GM18519 (cell line): Measurements from ENCODE around the gene CDHR3.

Experiments
- ATAC-seq: cut with Tn5 transposase; IDR thresholded peaks from one replicate; pipeline ENCODE4 v1.9.1; 2021; ENCODE audit warnings: mild to moderate bottlenecking, moderate library complexity; ENCODE audit not compliant: unreplicated experiment, low FRiP score

CDHR3 gene

DNA sequence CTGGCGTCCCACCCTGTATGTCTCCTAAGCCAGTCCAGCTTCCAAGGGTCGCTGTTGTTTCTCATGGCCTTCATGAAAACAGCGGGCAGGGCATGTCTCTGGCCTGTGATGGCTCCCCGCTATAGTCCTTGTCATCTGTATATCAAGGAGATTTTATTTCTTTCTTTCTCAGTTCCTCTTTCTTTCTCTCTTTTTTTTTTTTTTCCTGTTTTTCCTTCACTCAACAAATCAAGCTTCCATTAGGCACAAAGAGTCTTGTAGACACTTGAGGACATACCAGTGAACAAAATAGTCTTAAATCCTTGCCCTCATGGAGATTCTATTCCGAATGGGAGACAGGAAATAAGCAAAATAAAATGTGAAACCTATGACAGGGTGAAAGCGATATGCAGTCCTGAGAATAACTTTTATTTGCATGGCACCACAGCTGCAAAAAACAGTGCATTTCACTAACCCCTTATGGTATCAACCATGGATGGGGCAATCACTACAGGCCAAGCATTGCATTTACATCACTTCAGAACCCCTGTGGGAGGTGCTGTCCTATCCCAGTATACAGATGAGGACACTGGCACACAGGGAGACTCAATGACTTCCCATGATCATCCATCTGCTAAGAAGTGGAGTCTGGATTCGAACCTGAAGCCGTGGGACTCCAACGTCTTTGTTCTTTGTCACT lies 98.4 kb downstream of the CDHR3 start:
- ATAC-seq, result no peak

DNA sequence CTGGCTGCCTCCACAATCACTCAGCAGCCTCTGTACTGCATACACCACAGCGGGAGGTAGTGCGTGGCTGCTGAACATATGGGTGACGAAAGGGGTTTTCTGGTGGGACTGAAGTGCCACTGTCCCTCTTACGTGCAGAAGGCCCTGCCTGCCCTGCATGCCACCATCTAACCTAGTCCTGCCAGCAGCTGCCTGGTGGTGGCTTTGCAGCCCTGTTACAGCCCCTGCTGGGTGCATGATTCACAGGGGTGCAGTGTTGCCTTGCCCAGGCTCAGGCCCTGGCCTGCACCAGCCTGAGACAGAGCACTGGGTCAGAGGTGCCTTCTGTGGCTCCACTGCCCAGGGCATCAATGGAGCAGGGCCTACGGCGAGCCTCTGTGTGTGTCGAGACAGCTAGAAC lies 98.9 kb downstream of the CDHR3 start:
- no peak for ATAC-seq

DNA sequence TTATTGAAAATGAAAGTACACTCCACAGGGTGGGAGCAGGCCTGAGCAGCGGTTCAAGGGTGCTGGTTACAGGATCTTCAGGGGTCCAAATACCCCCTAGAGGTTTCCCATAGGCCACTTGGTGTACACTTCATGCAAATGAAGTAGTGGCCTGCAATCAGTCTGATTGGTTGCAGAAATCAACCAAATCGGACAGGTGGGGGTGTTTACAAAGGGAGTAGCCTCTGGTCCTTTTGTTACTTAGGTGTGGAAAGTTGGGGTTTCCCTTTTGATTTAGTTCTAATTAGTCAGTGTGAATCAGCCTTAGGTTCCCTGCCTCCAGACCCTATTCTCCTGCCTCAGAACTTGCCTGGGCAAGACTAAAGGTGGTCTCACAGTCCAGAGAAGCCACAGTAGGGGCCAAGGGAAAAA lies 99.5 kb downstream of the CDHR3 start:
- ATAC-seq, result no peak

DNA sequence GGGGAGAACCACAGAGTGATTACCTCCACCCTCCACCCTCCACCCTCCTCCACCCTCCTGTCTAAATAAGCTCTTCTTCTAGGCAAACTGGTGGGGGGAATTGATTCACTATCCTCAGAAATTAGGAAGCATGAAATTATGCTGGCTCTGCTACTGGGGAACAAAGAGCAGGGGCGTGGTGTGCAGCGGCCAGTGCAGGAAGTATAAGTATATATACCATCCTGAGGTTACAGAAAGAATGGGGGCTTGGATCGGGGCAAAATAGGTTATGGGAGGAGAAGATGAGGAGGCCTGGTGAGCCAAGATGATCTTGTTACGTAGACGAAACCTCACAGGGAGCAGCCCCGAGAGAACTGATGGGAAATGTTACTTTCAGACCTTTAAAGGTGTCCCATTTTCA lies 100.0 kb downstream of the CDHR3 start:
- no peak for ATAC-seq

DNA sequence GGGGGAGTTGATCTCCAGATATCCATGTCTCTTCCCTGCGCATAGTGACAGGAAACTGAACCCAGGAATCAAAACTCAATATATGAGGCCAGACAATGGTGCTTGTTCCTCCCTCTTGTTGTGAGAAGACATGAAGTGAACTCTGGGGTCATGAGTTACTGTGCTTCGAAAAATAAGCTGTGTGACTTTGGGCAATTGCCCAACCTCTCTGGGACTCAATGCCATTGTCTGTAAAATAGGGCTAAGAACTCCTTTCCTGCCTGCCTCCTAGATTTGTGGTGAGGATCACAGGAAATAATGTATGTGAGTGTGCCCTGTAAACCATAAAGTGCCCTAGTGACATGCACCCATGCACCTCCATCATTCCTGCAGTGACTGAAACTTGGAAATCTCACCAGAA lies 100.6 kb downstream of the CDHR3 start:
- no peak for ATAC-seq

DNA sequence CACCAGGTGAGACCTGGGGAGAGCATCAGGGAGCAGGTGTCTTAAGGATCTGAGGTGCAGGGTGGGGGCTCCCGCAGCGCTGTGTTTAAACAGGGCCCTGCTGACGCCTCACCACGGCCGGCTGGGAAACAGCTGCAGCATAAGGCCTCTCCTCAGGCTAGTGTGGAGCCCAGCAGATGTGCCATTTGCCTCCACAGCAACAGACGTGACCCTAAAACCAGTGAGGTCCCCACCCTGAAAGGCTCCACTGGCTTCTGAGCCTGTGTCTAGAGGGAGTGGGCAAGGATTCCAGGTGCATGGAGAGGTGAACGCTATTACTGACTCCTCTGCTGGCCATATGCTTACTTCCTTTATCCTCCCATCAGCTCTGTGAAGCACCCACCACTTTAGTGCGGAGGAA lies 101.3 kb downstream of the CDHR3 start:
- ATAC-seq, result no peak

DNA sequence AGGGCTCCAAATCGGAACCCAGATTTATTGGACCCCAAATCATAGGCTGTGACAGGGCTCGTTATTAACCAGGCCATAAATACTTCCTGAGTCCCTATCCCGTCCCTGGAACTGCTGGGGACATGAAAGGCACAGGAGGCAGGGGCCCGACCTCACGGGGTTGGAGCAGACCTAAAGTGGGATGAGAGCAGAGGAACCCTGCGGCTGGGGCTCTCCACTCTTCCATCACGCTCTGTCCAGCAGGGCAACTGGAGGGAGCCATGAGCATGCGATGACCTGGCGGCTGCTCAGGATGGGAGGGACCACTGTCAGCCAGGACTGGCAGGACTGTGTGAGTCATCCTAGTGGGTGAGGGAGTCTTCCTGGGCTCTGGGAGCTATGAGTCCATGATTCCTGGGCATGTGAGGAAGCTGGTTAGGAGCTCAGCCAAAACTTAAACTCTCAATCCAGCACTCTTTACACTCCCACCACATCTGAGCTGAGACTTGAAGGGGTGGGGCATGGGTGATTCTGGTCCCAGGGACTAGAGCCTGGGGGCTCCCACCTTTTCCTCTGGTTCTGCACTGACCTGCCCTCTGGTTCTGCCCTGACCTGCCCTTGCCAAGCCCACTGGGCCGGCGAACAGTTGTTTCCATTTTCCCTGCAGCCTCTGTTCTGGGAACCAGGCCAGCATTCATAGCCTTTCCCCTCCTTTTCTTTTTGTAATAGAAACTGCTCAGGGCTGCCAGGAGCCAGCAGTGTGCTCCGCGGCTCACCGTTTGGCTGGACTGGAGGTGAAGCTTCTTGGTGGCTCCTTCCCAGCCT lies 101.9 kb downstream of the CDHR3 start:
- ATAC-seq, result no peak

DNA sequence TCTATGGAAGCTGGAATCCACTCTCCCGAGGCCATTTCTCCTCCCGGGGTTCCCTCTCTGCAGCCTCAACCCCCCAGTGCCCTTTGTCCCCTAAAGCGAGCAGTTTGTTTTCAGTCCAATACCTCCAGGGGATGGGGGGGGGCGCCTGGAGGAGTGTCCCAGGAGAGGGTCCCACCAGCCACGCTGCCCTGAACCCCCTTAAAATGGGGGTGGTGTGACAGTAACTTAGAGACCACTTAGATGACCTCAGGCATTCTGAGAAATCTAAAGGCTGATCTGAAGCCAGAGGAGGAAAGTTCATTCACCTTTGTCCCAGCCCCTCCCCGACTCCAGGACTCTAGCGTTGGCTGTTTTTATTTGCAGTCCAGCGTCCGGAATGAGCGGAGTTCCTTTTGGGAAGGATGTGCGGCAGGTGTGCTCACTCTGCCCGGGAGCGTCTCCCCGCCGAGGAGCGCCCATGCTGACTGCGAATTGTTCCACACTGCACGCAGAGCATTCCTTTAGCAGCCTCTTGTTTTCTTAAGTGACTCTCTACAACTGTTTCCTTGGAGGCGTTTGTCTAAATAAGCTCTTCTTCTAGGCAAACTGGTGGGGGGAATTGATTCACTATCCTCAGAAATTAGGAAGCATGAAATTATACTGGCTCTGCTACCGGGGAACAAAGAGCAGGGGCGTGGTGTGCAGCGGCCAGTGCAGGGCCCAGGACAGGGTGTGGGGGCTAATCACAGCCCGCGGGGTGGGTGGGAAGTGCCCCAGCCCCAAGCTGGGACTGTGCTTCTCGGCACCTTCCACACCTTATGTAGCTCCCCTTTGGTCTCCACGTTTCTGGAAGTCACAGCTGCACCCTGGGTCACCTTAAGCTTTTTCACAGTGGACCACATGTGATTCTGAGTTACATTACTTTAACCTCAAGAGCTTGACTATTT lies 102.8 kb downstream of the CDHR3 start:
- ATAC-seq, result no peak

DNA sequence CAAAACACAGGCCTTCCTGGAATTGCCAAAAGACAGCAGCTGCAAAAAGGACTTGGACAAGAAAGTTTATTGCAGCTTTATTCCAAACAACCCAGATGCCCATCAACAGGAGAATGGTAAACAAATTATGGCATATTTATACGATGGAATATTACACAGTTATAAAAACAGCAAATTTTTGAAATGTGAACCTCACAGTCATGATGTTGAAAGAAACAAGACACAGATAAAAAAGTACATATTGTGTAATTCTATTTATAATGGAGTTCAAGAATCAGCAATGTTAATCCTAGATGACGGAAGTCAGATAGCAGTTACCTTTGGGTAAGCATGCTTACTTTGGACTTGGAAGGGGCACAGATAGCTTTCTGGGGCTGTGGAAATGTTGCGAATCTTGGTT lies 104.6 kb downstream of the CDHR3 start:
- no peak for ATAC-seq

DNA sequence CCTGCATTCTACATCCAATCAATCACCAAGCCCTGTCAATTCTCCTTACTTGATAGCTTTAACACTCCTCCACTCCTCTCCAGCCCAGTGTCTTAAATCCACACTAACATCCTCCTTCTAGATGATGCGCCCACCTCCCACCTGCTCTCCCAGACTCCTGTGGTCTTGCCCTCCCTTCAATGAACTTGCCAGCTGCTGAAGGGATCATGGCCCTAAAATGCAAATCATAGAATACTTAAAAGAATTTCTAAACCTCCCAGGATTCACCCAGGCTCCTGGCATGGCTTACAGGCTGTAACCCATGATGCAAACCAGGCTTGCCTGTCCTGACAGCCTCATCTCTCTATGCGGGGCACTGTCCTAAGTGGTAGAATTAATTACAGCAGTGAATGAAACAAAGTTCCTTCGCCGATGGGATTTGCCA lies 105.5 kb downstream of the CDHR3 start:
- ATAC-seq, result no peak

DNA sequence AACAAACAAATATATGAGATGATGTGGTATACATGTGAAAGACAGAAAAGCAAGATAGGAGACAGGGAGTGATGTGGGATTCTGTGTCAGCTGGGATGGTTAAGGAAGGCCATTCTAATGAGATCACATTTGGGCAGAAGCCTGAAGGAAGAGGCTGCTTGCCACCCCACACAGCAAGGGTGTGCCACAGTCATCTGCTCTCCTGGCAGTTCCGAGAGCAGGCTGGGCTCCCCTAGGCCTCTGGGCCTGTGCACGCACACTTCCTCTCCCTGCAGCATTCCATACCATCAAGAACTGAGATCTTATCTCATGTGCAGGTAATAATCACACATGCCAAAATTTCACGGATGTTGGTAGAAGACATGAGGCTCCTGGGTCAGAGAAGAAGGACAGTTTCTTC lies 105.9 kb downstream of the CDHR3 start:
- ATAC-seq, result no peak

DNA sequence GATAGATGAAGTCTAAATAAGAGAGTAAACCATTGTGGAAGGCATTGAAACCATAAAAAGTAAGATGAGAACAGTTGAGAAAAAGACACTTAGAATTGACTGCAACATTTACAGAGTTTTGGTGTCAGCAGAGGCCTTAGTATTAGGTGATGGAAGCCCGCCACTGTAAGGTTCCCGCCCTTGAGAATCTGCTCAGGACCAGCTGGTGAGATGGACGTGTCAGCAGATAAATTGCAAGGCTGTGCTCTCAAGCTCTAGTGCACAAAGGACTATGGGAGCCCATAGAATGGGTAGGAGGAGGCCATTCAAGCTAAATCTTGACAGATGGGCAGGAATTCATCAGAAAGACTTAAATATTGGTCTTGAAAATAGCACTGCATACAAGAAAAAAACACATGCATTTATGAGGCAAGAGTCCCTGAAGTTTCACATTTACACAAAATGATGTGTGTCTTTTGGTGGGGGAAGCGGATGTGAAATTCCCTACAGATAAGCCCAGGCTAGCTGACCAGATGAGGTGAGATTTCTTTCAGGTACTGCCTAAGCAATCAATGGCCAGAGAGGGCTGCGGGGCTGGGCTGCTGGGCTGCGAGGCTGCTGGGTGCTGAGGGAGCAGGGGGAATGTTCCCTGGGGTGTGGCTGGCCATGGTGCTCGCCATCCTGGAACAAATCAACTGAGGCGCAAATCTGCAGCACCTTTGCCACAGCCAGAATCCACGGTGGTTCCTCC lies 106.6 kb downstream of the CDHR3 start:
- ATAC-seq, result no peak

DNA sequence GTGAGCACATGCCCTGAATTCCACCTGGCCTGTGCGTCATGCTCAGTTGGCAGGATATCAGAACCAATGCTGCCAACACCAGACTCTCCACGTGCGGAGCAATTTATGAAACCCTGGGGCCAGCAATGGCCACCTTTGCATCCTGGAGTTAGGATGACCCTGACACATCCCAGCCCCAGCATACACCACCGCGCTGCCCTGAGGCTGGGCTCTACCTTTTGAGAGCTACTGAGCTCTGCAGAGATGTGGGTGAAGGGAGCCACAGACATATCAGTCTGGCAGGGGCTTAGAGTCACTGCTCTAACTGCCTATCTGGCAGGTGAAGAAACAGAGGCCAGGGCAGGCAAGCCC lies 107.1 kb downstream of the CDHR3 start:
- no peak for ATAC-seq

DNA sequence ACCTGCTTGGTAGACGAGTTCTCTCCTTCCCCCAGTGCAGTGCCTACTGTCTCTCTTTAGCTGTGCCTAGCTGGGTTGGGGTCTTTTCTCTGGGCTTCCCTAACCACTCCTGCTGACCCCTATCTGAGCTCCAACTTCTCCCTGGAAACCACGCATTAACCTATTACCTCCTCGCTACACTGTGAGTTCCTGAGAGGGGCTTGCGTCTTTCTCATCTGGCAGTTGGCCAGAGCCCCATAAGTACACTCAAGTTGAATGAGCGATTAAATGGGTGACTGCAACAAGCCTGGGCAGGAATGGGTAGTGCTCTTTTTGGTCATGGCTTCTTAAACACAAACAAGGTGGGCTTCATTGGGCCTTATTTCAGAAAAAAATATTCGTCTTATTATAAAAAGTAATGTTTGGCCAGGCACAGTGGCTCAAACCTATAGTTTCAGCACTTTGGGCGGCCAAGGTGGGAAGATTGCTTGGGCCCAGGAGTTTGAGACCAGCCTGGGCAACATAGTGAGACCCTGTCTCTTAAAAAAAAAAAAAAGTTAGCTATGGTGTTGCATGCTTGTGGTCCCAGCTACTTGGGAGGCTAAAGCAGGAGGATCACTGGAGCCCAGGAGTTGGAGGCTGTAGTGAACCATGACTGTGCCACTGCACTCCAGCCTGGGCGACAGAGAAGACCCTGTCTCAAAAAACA lies 107.6 kb downstream of the CDHR3 start:
- ATAC-seq, result no peak

DNA sequence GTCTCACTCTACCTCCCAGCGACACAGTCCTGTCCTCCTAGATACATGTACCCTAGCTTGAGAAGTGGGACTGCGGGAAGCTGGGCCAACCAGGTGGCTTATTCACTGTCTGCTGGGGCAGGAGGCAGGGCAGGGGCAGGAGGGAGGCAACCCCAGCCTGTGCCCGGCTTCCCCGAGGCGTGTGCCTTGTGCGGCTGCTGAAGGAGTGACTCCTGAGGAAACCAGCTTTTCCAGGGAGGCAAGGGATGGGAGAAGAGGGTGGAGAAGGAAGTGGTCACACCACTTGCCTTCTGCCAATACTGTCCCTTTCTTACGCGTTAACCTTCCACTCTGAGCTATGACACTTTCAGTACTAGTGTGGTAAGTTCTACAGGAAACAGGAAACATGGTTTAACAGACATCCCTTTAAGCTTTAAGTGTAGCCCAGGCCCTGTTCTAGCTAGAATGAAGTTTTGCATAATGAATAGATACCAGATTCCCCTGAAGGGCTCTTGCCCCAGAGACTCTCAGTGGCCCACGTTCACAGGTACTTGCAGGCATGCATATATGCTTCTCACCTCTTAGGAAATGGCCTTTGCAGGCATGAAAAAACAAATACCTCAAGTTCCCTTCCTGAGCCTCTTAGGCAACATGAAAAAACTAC lies 108.4 kb downstream of the CDHR3 start:
- peak; percentile 94 for ATAC-seq

DNA sequence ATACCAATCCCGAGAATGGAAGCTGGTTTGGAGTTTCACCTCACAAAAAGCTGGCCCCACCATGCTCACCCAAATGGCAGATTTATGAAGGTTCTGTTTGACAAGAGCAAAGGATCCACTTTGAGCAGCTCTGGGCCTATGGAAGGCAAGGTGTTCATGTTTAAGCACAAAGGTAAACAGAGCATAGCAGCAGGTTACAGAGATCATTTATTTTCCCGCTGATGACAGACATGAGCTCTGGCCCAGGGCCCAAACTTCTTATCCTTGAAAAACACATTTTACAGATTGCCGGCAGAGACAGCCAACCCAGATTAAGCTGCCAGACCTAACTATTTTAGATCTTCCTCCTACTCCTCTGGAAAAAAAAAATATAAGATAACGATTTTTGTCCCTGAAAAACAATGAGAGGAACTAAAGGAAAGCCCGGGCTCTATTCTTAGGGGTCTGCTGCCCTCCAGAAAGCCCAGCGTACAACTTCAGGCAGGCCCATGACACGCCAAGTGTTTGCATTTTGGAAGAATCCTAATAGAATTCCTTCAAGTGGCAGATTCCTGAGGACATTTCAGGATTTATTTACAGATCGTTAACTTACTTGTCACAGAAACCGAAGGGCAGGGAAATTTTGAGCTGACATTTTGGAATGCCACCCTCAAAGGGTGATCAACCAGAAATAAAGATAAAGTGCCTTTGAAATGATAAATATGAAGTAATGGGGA lies 109.1 kb downstream of the CDHR3 start:
- no peak for ATAC-seq

DNA sequence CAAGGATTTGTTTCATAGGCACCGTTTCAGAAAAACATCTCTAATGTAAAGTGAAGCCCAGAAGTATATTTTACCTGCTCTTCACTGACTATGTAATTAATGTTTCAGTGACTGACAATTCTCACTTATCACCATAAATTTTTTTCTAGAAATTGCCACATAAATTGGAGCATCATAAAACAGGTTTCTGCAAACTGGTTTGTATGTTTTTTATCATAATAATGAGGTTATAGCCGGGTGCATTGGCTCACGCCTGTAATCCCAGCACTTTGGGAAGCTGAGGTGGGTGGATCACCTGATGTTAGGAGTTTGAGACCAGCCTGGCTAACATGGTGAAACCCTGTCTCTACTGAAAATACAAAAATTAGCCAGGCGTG lies 109.6 kb downstream of the CDHR3 start:
- no peak for ATAC-seq

DNA sequence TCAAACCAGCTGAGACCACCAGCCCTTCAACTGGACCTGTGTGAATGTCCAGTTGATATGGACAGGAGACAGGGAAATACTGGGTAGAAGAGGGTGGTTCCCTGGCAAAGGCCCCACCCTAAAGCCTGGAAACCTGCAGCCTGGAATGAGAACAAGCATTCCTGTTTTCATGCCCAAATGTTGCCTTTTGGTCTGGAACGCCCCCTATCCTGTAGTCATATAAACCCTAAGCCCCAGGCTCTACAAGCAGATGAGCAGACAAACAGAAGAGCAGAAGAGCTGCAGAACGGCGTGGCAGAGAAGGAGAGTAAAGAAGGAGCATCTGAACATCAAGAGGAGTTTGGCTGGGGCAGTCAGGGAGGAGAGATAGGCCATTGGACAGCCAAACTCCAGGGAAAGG lies 110.6 kb downstream of the CDHR3 start:
- no peak for ATAC-seq

DNA sequence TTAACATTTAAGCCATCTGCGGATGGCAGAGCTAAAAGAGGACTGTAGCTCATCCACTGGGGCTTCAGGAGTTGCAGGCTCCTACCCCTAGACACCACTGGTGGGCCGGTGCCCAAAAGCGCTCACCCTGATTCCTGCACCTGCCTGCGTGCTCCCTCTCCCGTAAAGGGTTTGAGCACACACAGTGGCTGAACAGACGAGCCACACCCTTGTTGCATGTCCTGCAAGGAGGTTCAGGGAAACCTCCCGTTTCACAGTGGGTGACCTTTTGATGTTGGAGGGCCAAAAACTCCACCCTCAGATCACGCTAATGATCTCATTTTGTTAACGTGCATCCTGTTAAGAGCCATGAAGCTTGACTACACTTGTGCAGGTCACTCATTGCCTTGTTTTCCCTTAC lies 111.2 kb downstream of the CDHR3 start:
- no peak for ATAC-seq
